ENCODE results near the gene RPS15A.

DNA sequence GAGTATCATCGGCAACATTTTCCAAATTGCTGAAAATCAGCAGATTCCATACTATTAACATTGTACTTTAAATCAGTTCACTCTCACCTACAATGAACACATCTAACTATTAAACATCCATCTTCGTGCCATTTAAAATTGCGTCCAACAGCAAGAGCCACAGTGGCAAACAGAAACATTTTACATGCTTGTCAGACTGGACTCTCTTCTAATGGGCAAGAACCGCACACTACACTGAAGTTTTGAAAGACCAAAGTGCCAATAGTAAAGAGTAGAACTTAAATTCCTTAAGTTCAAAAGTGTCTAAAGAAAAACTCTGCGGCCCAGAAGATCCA lies 652 bp downstream of the RPS15A start:
- TF ChIP-seq EP300 (IDR thresholded peaks at IDR 0.05) (no peak), POLR2A (IDR thresholded peaks at IDR 0.05) (no peak)
- TF ChIP-seq, protein P1, sequence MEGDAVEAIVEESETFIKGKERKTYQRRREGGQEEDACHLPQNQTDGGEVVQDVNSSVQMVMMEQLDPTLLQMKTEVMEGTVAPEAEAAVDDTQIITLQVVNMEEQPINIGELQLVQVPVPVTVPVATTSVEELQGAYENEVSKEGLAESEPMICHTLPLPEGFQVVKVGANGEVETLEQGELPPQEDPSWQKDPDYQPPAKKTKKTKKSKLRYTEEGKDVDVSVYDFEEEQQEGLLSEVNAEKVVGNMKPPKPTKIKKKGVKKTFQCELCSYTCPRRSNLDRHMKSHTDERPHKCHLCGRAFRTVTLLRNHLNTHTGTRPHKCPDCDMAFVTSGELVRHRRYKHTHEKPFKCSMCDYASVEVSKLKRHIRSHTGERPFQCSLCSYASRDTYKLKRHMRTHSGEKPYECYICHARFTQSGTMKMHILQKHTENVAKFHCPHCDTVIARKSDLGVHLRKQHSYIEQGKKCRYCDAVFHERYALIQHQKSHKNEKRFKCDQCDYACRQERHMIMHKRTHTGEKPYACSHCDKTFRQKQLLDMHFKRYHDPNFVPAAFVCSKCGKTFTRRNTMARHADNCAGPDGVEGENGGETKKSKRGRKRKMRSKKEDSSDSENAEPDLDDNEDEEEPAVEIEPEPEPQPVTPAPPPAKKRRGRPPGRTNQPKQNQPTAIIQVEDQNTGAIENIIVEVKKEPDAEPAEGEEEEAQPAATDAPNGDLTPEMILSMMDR (IDR thresholded peaks at IDR 0.05) = no peak

Data from tibial nerve (tissue), 4 donors.